Activated CD4-positive, alpha-beta T cell treated with anti-CD3 and anti-CD28 coated beads for 4 hours (primary cell): ENCODE data around the gene TRIP4.
"Not testable (repeated sequence)": the region's sequence is repeated elsewhere in the genome, so short reads cannot be mapped to it uniquely, and the experiment has no call there.

Experiments used
- DNase-seq, 2 donors: peaks; one replicate each; pipeline ENCODE4 v3.0.0-alpha.2; 2020

Gene TRIP4

GRCh38 chr15:64381000-64381751 is 6.5 kb upstream of the TRIP4 start, which contains the start of gene PCLAF:
Gene PCLAF (minus strand): TSS chr15:64381441. CDS start chr15:64381371, 70 bp downstream.
- DNase-seq = peak; percentile 86 to 87

DNA sequence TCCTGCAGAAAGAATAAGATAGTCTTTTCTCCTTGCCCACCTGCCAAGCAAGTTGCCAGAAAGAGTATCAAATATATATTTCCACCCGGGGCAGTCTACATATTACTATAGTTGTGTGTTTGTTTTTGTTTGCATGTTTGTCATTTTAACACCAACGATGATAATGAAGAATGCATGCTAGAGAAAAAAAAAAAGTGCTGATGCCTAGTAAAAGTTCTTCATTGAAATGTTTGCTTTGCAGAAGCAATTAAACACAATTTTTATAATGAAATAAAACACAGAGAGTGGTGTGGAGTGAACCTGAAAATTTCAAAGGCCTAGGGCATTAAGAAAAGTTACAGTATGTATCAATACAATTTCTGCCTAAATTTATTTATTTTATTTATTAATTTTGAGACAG is 3.9 kb upstream of the TRIP4 start:
- DNase-seq = no peak

DNA sequence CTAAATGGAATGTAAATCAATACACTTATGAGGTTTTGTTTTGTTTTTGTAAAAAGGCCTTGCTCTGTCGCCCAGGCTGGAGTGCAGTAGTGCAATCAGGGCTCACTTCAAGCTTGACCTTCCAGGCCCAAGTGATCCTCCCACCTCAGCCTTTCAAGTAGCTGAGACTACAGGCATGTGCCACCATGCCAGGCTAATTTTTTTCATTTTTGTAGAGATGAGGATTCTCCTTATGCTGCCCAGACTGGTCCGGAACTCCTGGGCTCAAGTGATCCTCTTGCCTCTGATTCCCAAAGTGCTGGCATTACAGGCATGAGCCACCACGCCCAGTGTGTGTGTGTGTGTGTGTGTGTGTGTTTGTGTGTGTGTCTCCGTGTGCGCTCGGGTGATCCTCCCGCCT is 1.3 kb upstream of the TRIP4 start:
- no peak for DNase-seq

DNA sequence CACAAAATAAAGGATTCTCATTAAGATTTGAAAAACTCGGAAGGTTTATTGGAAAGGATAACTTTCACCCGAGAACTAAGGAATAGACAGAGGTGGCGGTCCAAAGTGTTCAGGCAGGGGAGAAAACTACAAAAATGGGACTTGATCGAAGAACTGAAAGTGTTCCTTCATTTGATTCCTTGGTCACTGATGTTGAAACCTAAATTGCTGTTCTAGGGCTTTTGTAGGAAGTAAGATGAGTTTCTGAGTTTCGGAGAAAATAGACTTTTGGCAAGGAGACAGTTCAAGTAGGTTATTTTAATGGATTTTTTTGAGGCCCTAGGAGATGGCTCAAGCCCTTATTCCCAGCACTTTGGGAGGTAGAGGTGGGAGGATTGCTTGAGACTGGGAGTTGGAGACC is 1.4 kb downstream of the TRIP4 start:
- no peak for DNase-seq

DNA sequence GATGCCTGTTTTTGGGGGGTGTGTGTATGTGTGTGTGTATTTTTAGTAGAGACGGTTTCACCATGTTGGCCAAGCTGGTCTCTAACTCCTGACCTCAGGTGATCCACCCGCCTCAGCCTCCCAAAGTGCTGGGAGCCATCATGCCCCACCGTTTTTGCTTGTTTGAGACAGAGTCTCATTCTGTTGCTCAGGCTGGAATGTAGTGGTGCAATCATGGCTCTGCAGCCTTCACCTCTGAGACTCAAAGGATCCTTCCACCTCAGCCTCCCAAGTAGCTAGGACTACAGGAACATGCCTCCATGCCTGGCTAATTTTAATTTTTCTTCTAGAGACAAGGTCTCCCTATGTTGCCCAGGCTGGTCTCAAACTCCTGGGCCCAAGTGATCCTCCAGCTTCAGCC is 4.8 kb downstream of the TRIP4 start:
- DNase-seq = not testable (repeated sequence)

DNA sequence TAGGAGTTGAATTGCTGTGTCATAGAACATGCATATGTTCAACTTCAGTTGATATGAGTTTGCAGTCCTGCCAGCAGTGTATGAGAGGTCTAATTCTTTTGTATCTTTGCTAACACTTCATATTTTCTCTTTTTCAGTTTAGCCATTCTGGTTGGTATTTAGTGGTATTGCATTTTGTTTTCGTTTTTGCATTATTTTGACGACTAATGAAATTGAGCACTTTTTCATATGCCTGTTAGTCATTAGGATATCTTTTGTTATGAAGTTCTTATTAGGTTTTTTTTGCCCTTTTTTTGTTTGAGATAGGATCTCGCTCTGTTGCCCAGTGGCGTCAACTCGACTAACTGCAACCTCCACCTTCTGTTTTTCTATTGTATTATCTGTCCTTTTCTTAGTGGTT is 9.2 kb downstream of the TRIP4 start:
- no peak for DNase-seq

GRCh38 chr15:64398575-64398974 is 10.9 kb downstream of the TRIP4 start:
- no peak for DNase-seq

DNA sequence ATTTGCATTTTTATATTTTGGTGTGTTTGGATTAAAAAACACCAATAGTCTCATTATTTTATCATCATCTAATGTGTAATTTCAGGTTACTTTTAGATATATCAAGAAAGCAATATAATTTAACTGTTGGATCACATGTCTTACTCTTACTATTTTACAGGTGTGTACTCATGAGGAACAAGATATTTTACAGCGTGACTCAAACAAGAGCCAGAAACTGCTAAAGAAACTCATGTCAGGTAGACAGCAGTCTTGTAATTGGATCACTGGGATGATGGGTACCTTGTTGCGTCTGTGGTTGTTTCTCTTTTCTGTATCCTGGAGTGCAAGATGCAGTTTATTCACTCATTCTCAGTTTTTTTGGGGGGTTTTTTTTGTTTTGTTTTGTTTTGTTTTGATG is 12.9 kb downstream of the TRIP4 start:
- no peak for DNase-seq

DNA sequence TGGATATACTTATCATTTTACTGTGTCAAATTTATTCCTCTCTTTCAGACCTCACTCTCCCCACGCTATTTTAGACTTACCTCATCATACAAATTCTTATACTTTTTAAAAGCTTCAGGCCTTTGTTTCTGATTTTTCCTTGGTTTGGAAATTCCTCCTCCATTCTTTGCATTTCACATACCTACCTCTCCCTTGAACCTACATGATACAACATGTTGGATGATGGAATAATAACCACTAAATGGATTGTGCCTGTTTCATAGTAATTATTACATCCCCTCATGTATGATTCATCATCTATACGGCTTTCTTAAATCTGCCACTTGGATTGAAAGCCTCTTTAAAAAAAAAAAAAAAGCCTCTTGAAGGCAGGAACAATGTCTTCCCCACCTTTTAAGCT is 24.6 kb downstream of the TRIP4 start:
- no peak for DNase-seq

DNA sequence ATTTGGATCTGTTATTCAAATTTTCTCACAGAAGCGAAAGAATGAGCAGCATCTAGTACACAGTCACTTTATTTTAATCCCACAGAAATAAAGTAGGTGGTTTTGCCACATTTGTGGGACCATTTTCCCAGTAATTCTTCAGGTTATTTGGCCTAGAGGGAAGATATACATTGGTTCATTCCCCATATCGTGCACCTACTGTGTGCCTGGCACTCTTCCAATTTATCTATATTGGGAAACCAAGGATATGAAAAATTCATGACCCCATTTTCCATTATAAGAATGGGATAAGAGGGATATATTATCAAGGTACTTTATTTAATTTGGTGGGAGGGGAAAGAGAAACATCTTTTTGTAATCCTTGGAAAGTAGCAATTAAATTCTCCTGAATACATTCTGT is 35.1 kb downstream of the TRIP4 start:
- no peak for DNase-seq

GRCh38 chr15:64423970-64424369 is 36.3 kb downstream of the TRIP4 start:
- no peak for DNase-seq

GRCh38 chr15:64425221-64425620 is 37.6 kb downstream of the TRIP4 start:
- DNase-seq = no peak

DNA sequence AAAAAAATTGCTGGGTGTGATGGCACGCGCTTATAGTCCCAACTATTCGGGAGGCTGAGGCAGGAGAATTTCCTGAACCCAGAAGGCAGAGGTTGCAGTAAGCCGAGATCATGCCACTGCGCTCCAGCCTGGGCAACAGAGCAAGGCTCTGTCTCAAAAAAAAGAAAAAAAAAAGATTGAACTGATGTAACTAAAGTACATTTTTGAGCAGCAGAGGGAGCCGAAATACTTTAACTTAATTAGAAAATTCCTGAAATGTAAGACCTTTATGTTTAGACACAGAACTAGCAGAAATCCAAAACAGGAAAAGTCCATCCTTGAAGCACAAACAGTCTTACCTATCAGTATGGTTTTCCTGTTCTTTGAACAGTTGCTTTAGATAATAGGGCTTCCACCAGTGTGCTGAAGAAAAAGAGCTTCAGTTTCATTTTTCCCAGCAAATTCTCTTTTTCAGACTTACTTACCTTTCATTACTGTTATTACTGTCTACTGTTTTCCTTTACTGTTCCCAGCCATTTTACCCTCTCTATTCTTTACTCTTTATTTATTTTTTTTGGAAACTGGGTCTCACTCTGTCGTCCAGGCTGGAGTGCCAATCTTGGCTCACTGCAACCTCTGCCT is 39.3 kb downstream of the TRIP4 start:
- DNase-seq = no peak

GRCh38 chr15:64429448-64429847 is 41.8 kb downstream of the TRIP4 start:
- peak; percentile 14 to 22 for DNase-seq

DNA sequence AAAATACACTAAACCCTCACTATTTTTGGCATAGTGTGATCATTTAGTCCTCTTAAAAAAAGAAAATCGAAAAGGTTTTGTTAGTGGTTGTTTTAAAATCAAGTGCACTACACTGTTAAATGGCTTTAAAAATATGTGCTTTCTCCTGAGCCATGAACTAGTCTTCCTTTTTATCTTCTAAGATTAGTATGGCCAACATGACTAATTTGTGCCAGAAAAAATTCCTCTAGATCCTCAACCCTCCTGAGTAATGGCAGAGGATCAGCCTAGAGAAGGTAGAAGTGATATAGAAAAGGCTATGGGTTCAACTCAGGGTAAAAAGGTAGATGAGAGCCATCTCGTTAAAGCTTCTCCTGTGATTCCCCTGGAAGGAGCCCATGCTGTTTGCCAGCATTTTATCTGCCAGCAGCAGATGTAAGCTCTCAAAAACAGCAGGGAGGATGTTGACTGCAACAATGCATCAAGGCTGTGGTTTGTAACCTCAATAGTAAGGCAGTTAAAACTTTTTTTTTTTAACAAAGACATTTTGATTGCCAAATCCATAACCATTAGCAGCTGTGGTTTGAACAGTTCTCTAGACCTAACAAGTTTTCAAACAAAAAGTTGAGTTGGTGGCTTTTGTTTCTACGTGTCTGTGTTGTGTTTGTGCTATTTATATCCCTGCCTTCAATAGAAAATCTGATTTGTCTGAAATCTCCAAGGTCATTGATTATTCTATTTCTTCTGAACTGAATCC is 42.5 kb downstream of the TRIP4 start:
- DNase-seq = peak; percentile 24 to 31

GRCh38 chr15:64437982-64438381 is 50.3 kb downstream of the TRIP4 start:
- DNase-seq = no peak

- DNase-seq = no peak
These were observed 51.2 kb downstream of the TRIP4 start for GRCh38 chr15:64438653-64439447.

DNA sequence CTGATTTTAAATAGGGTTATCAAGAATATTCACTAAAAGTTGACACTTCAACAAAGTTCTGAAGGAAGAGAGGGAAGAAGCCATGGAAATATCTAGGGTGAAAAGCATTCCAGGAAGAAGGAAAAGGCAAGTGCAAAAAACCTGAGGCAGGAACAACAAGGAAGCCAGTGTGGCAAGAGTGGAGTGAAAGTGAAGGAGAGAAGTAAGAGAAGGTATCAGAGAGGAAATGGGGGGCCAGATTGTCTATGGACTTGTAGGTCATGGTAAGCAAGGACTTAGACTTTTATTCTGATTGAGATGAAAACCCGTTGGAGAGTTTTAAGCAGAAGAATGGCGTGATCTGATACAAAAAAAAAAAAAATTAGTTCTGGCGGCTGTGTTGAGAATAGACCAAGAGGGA is 54.2 kb downstream of the TRIP4 start:
- no peak for DNase-seq

DNA sequence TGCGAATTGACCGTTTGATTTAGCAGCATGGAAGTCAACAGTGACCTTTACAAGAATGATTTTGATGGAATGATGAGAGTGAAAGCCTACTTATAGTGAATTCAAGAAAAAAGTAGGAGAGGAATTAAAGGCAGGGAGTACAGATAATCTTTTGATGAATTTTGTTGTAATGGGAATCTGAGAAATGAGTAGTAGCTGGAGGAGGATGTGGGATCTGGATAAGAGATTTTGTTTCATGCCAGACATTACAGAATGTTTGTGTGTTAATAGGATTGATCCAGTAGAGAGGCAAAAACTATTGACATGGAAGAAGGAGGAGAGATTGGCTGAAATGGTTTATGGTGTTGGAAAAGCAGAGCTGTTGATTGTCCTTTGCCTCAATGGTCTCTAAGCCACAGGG is 55.4 kb downstream of the TRIP4 start:
- DNase-seq = no peak

DNA sequence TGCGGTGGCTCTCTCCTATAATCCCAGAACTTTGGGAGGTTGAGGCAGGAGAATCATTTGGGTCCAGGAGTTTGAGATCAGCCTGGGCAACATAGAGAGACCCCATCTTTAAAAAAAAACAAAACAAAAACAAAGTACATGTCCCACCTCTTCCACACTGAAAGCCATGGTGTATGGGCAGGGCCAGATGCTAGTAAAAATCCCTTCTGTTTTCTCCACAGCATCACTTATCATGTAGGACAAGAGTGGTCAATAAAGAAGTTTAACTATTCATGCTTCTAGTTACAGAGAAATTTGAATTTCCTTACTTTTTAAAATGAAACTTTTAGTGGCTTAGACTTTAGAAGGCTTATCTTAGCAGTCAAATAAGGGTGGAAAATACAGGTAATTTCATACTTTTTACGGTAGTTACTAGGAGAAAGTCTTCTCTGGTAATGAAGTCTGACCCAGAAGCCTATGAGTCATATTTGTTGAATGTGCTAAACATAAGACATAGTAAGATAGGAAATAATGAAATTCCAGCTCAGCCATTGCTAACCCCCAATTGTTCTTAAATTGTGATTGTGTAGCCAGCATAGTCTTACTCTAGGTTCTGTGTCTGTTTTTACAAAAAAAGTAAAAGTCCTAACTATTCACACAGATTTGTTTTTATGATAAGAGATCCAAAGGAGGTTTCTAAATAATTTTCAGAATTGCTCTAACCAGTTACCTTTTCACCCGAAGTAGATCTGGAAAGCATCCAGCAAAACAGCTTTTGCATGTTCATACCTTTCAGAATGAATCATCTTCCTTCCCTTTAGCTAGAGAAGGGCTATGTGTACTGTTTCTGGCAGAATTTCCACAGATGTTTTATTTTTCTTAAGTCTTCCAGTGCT is 56.3 kb downstream of the TRIP4 start:
- peak in 1 of 2 donors; percentile 24 for DNase-seq

DNA sequence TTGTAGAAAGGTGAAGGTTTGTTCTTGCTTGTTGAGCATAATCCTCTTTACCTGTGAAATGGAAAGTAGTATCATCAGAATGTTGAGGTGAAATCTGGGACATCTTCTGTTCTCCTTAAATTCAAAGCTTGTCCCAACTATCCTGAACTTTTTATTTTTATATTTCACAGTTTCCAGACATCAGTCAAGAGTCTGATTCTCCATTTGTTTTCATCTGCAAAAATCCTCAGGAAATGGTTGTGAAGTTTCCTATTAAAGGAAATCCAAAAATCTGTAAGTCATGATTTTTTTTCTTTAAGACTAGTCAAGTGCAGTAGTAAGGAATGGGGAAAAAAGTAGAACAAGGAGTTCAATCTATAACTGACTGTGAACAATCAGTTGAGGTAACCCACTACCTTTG is 57.2 kb downstream of the TRIP4 start:
- no peak for DNase-seq
